Measurements from ENCODE around the gene ANGPT4.

The ANGPT4 gene

GRCh38 chr20:906703-907270 lies 9.3 kb downstream of the ANGPT4 start:
- Histone ChIP-seq H3K9ac (ENCODE audit: low read length) (no peak overlapping the region), H3K36me3 (ENCODE audit: low read length) (no peaks in the 10 kb centered on the region), H3K27me3 (ENCODE audit: low read length) (no peaks in the 10 kb centered on the region), H3K27ac (ENCODE audit: low read depth, low read length) (no peak overlapping the region), H3K4me3 (ENCODE audit: insufficient read depth, low read length, poor library complexity, severe bottlenecking) (no peak overlapping the region), H4K20me1 (ENCODE audit: low read depth, low read length) (no peaks in the 10 kb centered on the region), H2AFZ (ENCODE audit: low read depth, low read length, severe bottlenecking) (no peak overlapping the region), H3F3A (ENCODE audit: insufficient read depth) (no peaks in the 10 kb centered on the region), H3K9me3 (ENCODE audit: insufficient read depth, low read length) (no peaks in the 10 kb centered on the region), H3K9me2 (replicated peaks; ENCODE audit: insufficient read depth, low read length) (no peaks in the 10 kb centered on the region), H3K4me2 (ENCODE audit: low read depth, low read length, poor library complexity, severe bottlenecking) (no peak overlapping the region), H3K79me2 (ENCODE audit: insufficient read depth, low read length) (no peaks in the 10 kb centered on the region)
- TF ChIP-seq EZH2phosphoT487 (conservative IDR thresholded peaks at IDR 0.05; ENCODE audit: low read length) (no peak), CTCF (IDR thresholded peaks at IDR 0.05; ENCODE audit: insufficient read depth, low read length, poor library complexity, severe bottlenecking) (no peak)

GRCh38 chr20:906001-906520 lies 10.1 kb downstream of the ANGPT4 start:
- no peaks in the 10 kb centered on the region for H3K36me3 ChIP-seq (ENCODE audit: low read length)
- H3K27ac ChIP-seq (ENCODE audit: low read depth, low read length), result no peak overlapping the region
- H2AFZ ChIP-seq (ENCODE audit: low read depth, low read length, severe bottlenecking), result no peak overlapping the region
- H3K9me3 ChIP-seq (ENCODE audit: insufficient read depth, low read length), result no peaks in the 10 kb centered on the region
- H4K20me1 ChIP-seq (ENCODE audit: low read depth, low read length), result no peaks in the 10 kb centered on the region
- no peak overlapping the region for H3K4me2 ChIP-seq (ENCODE audit: low read depth, low read length, poor library complexity, severe bottlenecking)
- no peak overlapping the region for H3K9ac ChIP-seq (ENCODE audit: low read length)
- H3K79me2 ChIP-seq (ENCODE audit: insufficient read depth, low read length), result no peaks in the 10 kb centered on the region
- H3K9me2 ChIP-seq (replicated peaks; ENCODE audit: insufficient read depth, low read length), result no peaks in the 10 kb centered on the region
- TF ChIP-seq CTCF (IDR thresholded peaks at IDR 0.05; ENCODE audit: insufficient read depth, low read length, poor library complexity, severe bottlenecking) (no peak), EZH2phosphoT487 (conservative IDR thresholded peaks at IDR 0.05; ENCODE audit: low read length) (no peak)
- no peaks in the 10 kb centered on the region for H3F3A ChIP-seq (ENCODE audit: insufficient read depth)
- H3K4me3 ChIP-seq (ENCODE audit: insufficient read depth, low read length, poor library complexity, severe bottlenecking), result no peak overlapping the region
- no peaks in the 10 kb centered on the region for H3K27me3 ChIP-seq (ENCODE audit: low read length)

- no peak overlapping the region for H3K4me3 ChIP-seq (ENCODE audit: insufficient read depth, low read length, poor library complexity, severe bottlenecking)
- no peak overlapping the region for H3K4me2 ChIP-seq (ENCODE audit: low read depth, low read length, poor library complexity, severe bottlenecking)
- no peak overlapping the region for H3K9ac ChIP-seq (ENCODE audit: low read length)
- no peaks in the 10 kb centered on the region for H3K27me3 ChIP-seq (ENCODE audit: low read length)
- no peak for TF ChIP-seq EZH2phosphoT487 (conservative IDR thresholded peaks at IDR 0.05; ENCODE audit: low read length)
- TF ChIP-seq CTCF (IDR thresholded peaks at IDR 0.05; ENCODE audit: insufficient read depth, low read length, poor library complexity, severe bottlenecking), result no peak
- no peaks in the 10 kb centered on the region for H4K20me1 ChIP-seq (ENCODE audit: low read depth, low read length)
- no peaks in the 10 kb centered on the region for H3K9me3 ChIP-seq (ENCODE audit: insufficient read depth, low read length)
- H3K27ac ChIP-seq (ENCODE audit: low read depth, low read length), result no peak overlapping the region
- H3K9me2 ChIP-seq (replicated peaks; ENCODE audit: insufficient read depth, low read length), result no peaks in the 10 kb centered on the region
- H3F3A ChIP-seq (ENCODE audit: insufficient read depth), result no peaks in the 10 kb centered on the region
- no peak overlapping the region for H2AFZ ChIP-seq (ENCODE audit: low read depth, low read length, severe bottlenecking)
- H3K36me3 ChIP-seq (ENCODE audit: low read length), result no peaks in the 10 kb centered on the region
- H3K79me2 ChIP-seq (ENCODE audit: insufficient read depth, low read length), result no peaks in the 10 kb centered on the region
Measured at GRCh38 chr20:905396-905961, 10.7 kb downstream of the ANGPT4 start.

Data from SU-DHL-6 (cell line).